AG09319 (cell line): Measurements from ENCODE around the gene PTPRD.

Source experiments
- DNase-seq: peaks from one replicate; pipeline ENCODE4 v3.0.0-alpha.2; 2010; ENCODE audit warnings: low read depth; ENCODE audit errors: extremely low read depth
- CTCF ChIP-seq: IDR thresholded peaks from 2 replicates; pipeline ENCODE4 v1.5.1; 2011; ENCODE audit warnings: low read depth, mild to moderate bottlenecking, inconsistent platforms, low read length, moderate library complexity

The PTPRD gene

GRCh38 chr9:9791611-9792010 is 821.2 kb downstream of the PTPRD start:
- TF ChIP-seq CTCF = peak; percentile 5
- DNase-seq = no peak

- peak; percentile 69 for TF ChIP-seq CTCF
Observed at GRCh38 chr9:9790216-9790872, 822.5 kb downstream of the PTPRD start.

GRCh38 chr9:9783711-9784110 is 829.1 kb downstream of the PTPRD start:
- no peak for TF ChIP-seq CTCF
- no peak for DNase-seq

More at GRCh38 chr9:9790216-9790872, 822.5 kb downstream of the PTPRD start:
- DNase-seq = no peak

- DNase-seq = no peak
- no peak for TF ChIP-seq CTCF
Observed at GRCh38 chr9:9783211-9783610, 829.6 kb downstream of the PTPRD start.

GRCh38 chr9:9778293-9778692 is 834.5 kb downstream of the PTPRD start:
- TF ChIP-seq CTCF = no peak
- no peak for DNase-seq

- no peak for DNase-seq
- no peak for TF ChIP-seq CTCF
Observed at GRCh38 chr9:9774471-9774870, 838.3 kb downstream of the PTPRD start.

GRCh38 chr9:9771314-9771713 is 841.5 kb downstream of the PTPRD start:
- no peak for DNase-seq

More at GRCh38 chr9:9771314-9771713, 841.5 kb downstream of the PTPRD start:
- no peak for TF ChIP-seq CTCF
